Measurements from ENCODE around the gene FRY. TPM values are rescaled to one million over a fixed set of nuclear protein-coding genes. Genes with fewer than 3 reads are reported as not detected.
"Not testable (repeated sequence)": the region's sequence is repeated elsewhere in the genome, so short reads cannot be mapped to it uniquely, and the experiment has no call there.

Gene FRY
- total RNA-seq, 3 donors from 2014 or later, result 9.2 to 38.5 (median 10.5) TPM

GRCh38 chr13:32056316-32056715 is 24.7 kb downstream of the FRY start:
- H3K36me3 ChIP-seq (ENCODE audit: low read depth), result no peaks in the 10 kb centered on the region
- H3K4me3 ChIP-seq, result no peak overlapping the region
- H3K4me1 ChIP-seq (ENCODE audit: low read depth), result peaks cover 4% of the 10 kb centered on the region
- H3K9me3 ChIP-seq, result no peaks in the 10 kb centered on the region
- DNase-seq (peak in 1 of 3 donors; percentile 60), ATAC-seq (peak; percentile 98)
- intact Hi-C loops (cut with DNase I, micrococcal nuclease), result no loop called here
- no peak for TF ChIP-seq CTCF (IDR thresholded peaks at IDR 0.05)

GRCh38 chr13:32057325-32057724 is 25.8 kb downstream of the FRY start:
- H3K36me3 ChIP-seq (ENCODE audit: low read depth); DNase-seq; H3K9me3 ChIP-seq; intact Hi-C loops (cut with DNase I, micrococcal nuclease); H3K4me1 ChIP-seq (ENCODE audit: low read depth); H3K4me3 ChIP-seq: not testable (repeated sequence)
- peak; percentile 47 for ATAC-seq

- Histone ChIP-seq H3K9me3 (no peaks in the 10 kb centered on the region), H3K36me3 (ENCODE audit: low read depth) (no peaks in the 10 kb centered on the region), H3K4me1 (ENCODE audit: low read depth) (peaks cover 4% of the 10 kb centered on the region), H3K4me3 (no peak overlapping the region)
- intact Hi-C loops (cut with DNase I, micrococcal nuclease), result no loop called here
- DNase-seq (no peak), ATAC-seq (peak; percentile 59)
- no peak for TF ChIP-seq CTCF (IDR thresholded peaks at IDR 0.05)
Observed at GRCh38 chr13:32059511-32059984, 28.0 kb downstream of the FRY start.

GRCh38 chr13:32060401-32060878 is 28.9 kb downstream of the FRY start:
- Histone ChIP-seq H3K4me1 (ENCODE audit: low read depth) (peaks cover 4% of the 10 kb centered on the region), H3K9me3 (no peaks in the 10 kb centered on the region), H3K4me3 (no peak overlapping the region), H3K36me3 (ENCODE audit: low read depth) (no peaks in the 10 kb centered on the region)
- DNase-seq, result no peak
- no peak for TF ChIP-seq CTCF (IDR thresholded peaks at IDR 0.05)
- no peak for ATAC-seq
- intact Hi-C loops (cut with DNase I, micrococcal nuclease), result no loop called here

- H3K36me3 ChIP-seq (ENCODE audit: low read depth), result no peaks in the 10 kb centered on the region
- ATAC-seq (no peak), DNase-seq (no peak)
- no peak for TF ChIP-seq CTCF (IDR thresholded peaks at IDR 0.05)
- no peak overlapping the region for H3K4me3 ChIP-seq
- intact Hi-C loops (cut with DNase I, micrococcal nuclease), result no loop called here
- no peaks in the 10 kb centered on the region for H3K9me3 ChIP-seq
- H3K4me1 ChIP-seq (ENCODE audit: low read depth), result peaks cover 4% of the 10 kb centered on the region
Observed at GRCh38 chr13:32063619-32064233, 32.2 kb downstream of the FRY start.

GRCh38 chr13:32067149-32067961 is 35.8 kb downstream of the FRY start:
- intact Hi-C loops (cut with DNase I, micrococcal nuclease), result no loop called here
- H3K4me3 ChIP-seq, result no peak overlapping the region
- no peak for DNase-seq
- ATAC-seq, result no peak
- H3K9me3 ChIP-seq, result no peaks in the 10 kb centered on the region
- no peaks in the 10 kb centered on the region for H3K36me3 ChIP-seq (ENCODE audit: low read depth)
- TF ChIP-seq CTCF (IDR thresholded peaks at IDR 0.05), result no peak
- H3K4me1 ChIP-seq (ENCODE audit: low read depth), result no peaks in the 10 kb centered on the region

Measured in mucosa of descending colon (tissue), 3 donors.